ENCODE data around the gene AUNIP.

The AUNIP gene

DNA sequence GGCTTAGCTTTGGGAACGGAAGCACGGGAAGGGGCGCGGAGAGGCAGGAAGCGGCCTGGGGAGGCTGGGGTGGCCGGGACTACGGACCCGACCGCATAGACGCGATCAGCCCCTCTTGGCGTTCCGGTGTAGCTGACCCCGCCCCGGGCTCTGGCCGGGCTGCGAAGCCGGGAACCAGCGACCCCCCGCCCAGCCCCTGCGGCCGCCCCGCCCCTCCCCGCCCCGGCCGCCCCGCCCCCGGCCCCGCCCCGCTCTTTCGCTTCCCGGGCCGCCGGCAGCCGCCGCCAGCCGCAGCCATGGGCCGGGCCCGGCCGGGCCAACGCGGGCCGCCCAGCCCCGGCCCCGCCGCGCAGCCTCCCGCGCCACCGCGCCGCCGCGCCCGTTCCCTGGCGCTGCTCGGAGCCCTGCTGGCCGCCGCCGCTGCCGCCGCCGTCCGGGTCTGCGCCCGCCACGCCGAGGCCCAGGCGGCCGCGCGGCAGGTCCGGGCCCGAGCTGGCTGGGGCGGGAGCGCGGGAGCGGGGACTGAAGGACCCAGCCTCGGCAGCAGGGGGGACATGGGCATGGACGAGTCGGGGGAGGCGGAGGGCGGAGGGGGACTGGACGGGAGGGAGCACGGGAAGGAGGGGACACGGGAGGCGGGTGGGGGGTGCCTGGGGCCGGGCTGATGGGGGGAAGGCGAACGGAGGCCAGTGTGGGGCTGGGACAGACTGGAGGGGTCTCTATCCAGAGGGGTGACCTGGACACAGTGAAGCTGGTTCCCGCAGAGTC is 59.1 kb downstream of the AUNIP start, which contains the start of gene SELENON:
Gene SELENON, plus strand, starts transcription at position 259 of the 768 bp plus-strand sequence. Its CDS starts 38 bp downstream, at position 297.
- H3K4me3 ChIP-seq (ENCODE audit: low read depth, low read length): peak within 1 kb of the TSS; percentile 67
- TF ChIP-seq, protein P1, sequence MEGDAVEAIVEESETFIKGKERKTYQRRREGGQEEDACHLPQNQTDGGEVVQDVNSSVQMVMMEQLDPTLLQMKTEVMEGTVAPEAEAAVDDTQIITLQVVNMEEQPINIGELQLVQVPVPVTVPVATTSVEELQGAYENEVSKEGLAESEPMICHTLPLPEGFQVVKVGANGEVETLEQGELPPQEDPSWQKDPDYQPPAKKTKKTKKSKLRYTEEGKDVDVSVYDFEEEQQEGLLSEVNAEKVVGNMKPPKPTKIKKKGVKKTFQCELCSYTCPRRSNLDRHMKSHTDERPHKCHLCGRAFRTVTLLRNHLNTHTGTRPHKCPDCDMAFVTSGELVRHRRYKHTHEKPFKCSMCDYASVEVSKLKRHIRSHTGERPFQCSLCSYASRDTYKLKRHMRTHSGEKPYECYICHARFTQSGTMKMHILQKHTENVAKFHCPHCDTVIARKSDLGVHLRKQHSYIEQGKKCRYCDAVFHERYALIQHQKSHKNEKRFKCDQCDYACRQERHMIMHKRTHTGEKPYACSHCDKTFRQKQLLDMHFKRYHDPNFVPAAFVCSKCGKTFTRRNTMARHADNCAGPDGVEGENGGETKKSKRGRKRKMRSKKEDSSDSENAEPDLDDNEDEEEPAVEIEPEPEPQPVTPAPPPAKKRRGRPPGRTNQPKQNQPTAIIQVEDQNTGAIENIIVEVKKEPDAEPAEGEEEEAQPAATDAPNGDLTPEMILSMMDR (conservative IDR thresholded peaks at IDR 0.05; ENCODE audit: low read depth, low read length): no peak
- DNase-seq (ENCODE audit: low read depth): peak; percentile 47

DNA sequence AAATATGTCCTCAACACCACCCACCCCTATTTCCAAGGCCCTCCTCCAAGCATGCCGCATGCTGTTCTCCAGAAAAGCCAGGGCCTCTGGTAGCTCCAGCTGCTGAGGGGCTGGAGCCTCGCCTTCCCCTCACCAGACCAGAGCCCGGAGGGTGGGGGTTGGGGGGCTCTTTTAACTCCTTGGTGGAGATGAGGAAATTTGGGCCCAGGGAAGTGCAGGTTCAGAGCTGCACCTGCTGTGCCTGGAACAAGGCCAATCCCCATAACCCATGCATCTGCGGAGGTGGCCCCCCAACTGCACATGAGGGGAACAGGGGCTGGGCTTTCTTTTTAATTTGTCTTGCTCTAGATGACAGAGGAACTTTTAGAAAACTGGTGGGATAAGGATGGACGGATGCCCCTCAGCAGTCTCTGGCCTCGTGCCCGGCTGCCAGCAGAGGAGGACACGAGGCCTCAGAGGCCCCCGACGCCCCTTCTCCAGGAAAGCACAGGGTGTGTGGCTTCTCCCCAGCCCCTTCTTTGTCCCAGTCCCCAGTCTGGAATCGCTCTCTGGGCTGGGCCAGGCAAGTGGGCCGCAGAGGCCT is 59.8 kb downstream of the AUNIP start:
- H3K4me3 ChIP-seq (ENCODE audit: low read depth, low read length): peak overlapping the region; percentile 59
- TF ChIP-seq, protein P1 (conservative IDR thresholded peaks at IDR 0.05; ENCODE audit: low read depth, low read length): no peak
- no peak for DNase-seq (ENCODE audit: low read depth)

DNA sequence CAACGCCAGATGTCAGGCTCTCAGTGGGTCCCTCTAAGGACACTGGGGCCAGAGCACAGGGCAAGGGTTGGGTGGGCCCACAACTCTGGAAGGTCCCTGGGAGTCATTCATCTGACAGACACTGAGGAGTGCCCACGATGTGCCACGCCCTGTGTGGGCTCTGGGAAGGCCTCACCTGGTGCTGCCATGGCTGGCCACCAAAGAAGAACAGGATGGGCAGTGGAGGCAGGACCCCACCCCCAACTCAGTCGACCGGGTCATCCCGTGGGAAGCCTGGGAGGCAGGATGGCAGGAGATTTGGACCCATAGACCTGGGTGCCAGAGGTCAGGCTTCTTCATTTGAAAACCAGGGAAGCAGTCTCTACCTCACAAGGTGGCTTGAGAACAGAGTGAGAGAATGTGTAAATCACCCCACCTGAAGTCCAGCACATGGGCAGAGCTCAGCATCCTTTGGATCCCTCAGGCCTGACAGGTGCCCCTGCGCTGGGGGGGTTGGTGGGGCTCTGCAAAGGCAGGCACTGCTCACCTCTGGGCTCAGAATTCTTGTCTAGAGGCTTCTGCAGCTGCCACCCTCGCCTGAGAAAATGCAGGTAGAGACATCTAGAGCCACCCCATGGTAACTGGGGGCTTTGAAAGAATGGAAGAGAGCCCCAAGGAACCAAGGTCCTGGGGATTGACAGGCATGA is 60.4 kb downstream of the AUNIP start:
- H3K4me3 ChIP-seq (ENCODE audit: low read depth, low read length): no peak overlapping the region
- TF ChIP-seq, protein P1 (conservative IDR thresholded peaks at IDR 0.05; ENCODE audit: low read depth, low read length): no peak
- no peak for DNase-seq (ENCODE audit: low read depth)

DNA sequence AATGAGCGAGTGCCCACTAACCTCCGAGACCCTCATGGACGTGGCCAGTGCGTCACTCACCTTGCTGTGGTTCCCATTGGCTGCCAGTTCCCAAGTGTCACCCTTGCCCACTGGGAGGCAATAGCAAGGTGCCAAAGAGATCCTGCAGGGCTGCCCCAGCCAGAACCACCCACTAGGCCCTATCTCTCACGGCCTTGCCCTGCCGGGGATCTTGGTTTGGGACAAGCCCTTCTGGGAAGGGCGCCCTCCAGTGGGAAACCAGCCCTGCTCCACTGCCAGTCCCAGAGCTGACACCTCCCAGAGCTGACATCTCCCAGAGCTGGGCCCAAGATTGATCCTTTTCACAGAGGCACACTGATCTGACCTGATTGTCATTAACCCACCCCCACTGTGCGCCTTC is 61.3 kb downstream of the AUNIP start:
- peak; percentile 38 for DNase-seq (ENCODE audit: low read depth)
- TF ChIP-seq, protein P1 (conservative IDR thresholded peaks at IDR 0.05; ENCODE audit: low read depth, low read length): peak; percentile 71
- no peak overlapping the region for H3K4me3 ChIP-seq (ENCODE audit: low read depth, low read length)

DNA sequence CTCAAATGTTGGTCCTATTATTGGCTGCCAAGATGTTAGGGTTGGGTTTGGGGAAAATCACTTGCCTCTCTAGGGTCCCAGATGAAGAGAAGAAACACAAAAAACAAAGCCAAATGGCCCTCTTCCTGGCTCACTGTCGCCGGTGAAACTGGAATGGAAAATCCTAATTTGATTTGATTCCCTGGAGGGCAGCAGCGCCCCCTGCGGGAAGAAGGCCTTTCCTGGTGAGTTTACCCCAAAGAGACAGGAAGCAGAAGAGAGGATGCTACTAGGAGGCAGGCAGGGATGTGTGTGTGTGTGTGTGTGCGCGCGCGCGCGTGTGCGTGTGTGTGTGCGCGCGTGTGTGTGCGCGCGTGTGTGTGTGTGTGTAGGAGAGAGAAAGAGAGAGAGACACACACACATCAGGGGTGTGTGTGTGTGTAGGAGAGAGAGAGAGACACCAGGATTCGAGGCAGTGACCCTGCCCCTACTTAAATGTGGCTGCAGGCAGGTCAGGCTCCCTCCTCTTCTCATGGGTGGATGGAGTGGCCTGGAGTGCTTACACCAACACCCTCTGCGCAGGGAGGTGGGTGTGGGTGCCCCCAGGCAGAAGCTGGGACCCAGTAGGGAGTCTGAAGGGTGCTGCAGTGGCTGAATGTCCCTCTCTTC is 62.3 kb downstream of the AUNIP start:
- TF ChIP-seq, protein P1 (conservative IDR thresholded peaks at IDR 0.05; ENCODE audit: low read depth, low read length): peak; percentile 88
- no peak overlapping the region for H3K4me3 ChIP-seq (ENCODE audit: low read depth, low read length)
- peak; percentile 86 for DNase-seq (ENCODE audit: low read depth)

DNA sequence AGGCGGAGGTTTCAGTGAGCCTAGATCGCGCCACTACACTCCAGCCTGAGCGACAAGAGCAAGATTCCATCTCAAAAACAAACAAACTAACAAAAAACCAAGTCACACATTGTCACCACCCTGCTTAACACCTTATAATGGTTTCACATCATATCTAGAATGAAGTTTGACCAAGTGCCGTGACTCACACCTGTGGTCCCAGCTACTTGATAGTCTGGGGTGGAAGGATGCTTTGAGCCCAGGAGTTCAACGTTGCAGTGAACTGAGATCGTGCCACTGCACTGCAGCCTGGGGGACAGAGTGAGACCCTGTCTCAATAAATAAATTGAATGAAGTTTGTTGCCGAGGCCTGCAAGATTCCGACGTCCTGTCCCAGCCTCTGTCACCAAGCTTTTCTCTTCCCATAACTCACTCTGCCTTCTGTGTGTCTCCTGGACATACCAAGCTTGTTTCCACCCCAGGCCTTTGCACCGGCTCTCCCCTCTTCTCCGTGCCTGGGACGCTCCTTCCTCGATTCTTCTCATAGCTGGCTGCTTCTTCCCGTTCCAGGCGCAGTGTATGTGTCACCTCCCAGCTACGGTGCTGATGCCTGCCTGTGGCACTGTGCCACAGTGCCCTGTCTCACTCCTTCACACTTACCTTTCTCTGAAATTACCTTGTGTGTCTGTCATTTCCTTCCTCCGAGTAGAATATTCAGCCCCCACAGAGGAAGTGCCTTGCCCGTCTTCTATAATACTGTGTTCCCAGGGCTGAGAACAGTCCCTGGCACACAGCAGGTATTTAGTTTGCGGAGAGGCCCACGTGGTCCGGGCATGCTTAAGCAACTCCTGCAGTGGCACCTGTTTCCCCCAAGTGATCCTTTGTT is 63.1 kb downstream of the AUNIP start:
- TF ChIP-seq, protein P1 (conservative IDR thresholded peaks at IDR 0.05; ENCODE audit: low read depth, low read length): no peak
- no peak for DNase-seq (ENCODE audit: low read depth)

More for the DNA sequence above, 63.1 kb downstream of the AUNIP start:
- no peak overlapping the region for H3K4me3 ChIP-seq (ENCODE audit: low read depth, low read length)

All from choroid plexus epithelial cell (primary cell).